Activated T-cell treated with anti-CD3 and anti-CD28 coated beads, Interleukin-2, amount 50 U/mL, for 4 hours (primary cell): Measurements from ENCODE around the gene ESPNL. TPM values are rescaled to one million over a fixed set of nuclear protein-coding genes. Genes with fewer than 3 reads are reported as not detected.
"Not testable (repeated sequence)": the region's sequence is repeated elsewhere in the genome, so short reads cannot be mapped to it uniquely, and the experiment has no call there.

Source experiments
- ATAC-seq, 2 donors: fragments of 200-7000 bp; cut with Tn5 transposase; one replicate each; pipeline ENCODE4 v1.10.0; 2021
- DNase-seq: peaks from one replicate; pipeline ENCODE4 v3.0.0-alpha.2; 2020
- H3K27me3 Mint-ChIP-seq: one replicate; pipeline ENCODE4 v1.8.0; 2021; ENCODE audit warnings: low read depth, mixed read lengths
- H3K36me3 Mint-ChIP-seq: one replicate; pipeline ENCODE4 v1.8.0; 2022; ENCODE audit warnings: mixed read lengths; ENCODE audit not compliant: insufficient read depth
- H3K4me1 Mint-ChIP-seq: one replicate; pipeline ENCODE4 v1.8.0; 2021; ENCODE audit warnings: low read depth, mixed read lengths
- H3K4me3 Mint-ChIP-seq: one replicate; pipeline ENCODE4 v1.8.0; 2021; ENCODE audit warnings: mild to moderate bottlenecking, moderate library complexity, mixed read lengths
- H3K9me3 Mint-ChIP-seq: one replicate; pipeline ENCODE4 v1.8.0; 2021; ENCODE audit warnings: mixed read lengths
- total RNA-seq, 3 donors: library from RNA; stranded (reverse); gene quantifications; one replicate each; pipeline ENCODE4 v1.2.1, GENCODE V29; 2021

Gene ESPNL
- total RNA-seq, 3 donors from 2014 or later: 0.08 to 0.35 (median 0.14) TPM

DNA sequence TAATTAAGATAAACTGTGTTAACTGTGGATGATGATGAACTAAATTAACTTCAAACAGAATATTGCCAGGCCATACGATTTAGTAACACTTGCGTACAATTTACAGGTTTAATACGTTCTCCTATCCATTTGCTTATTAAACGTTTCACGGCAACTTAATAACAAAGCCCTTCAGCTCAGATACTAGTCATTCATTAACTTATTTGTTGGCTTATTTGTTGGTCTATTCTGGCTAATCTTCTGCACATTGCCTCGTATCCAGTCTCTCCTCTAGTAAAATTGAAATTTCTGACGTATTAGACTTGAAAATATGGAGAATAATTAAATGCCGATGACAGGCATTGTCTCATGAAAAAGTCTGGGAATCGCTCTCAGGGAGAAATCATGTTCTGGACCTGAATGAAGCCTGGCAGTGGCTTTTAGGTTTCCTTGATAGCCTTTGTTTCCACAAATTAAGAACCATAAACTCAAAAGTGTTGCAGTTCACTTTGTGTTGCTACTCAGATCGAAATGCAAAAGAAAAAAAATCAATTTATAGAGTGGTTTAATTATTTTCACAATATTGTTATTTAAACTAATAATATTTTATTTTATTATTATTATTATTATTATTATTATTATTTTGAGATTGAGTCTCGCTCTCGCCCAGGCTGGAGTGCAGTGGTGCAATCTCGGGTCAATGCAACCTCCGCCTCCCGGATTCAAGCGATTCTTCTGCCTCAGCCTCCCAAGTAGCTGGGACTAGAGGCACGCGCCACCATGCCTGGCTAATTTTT lies 34.9 kb upstream of the ESPNL start:
- Mint-ChIP-seq H3K4me1 (peaks cover 61% of the 10 kb centered on the region), H3K9me3 (peaks cover 7% of the 10 kb centered on the region), H3K4me3 (no peak overlapping the region), H3K36me3 (peaks cover 41% of the 10 kb centered on the region), H3K27me3 (no peaks in the 10 kb centered on the region)
- ATAC-seq (no peak), DNase-seq (no peak)

DNA sequence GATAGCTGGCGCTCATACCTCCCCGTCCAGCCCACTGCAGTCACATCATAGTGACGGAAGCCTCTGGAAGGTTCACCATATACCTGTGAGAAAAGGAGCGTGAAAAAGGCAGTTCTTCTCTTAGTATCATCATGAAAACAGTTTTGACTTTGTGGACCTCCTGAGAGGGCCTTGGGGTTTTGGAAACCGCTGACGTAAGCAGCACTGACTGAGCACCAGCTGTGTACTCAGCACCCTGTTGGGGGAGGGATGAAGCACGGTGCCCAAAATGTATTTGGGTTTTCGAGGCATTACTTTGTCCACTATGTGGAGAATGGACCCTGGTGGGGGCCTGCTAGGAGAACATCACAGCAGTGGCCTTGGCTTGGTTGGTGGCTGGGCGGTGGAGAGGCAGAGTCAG lies 33.9 kb upstream of the ESPNL start:
- Mint-ChIP-seq H3K4me1 (peaks cover 62% of the 10 kb centered on the region), H3K4me3 (no peak overlapping the region), H3K9me3 (peaks cover 7% of the 10 kb centered on the region), H3K27me3 (no peaks in the 10 kb centered on the region), H3K36me3 (peaks cover 41% of the 10 kb centered on the region)
- ATAC-seq (peak in 1 of 2 donors; percentile 8), DNase-seq (no peak)

DNA sequence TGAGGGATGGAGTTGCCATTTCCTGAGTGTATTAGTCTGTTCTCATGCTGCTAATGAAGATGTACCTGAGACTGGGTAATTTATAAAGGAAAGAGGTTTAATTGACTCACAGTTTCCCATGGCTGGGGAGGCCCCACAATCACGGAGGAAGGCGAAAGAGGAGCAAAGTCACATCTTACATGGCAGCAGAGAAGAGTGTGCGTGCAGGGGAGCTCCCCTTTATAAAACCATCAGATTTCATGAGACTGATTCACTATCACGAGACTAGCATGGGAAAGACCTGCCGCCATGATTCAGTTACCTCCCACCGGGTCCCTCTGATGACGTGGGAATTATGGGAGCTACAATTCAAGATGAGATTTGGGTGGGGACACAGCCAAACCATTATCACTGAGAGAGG lies 33.4 kb upstream of the ESPNL start:
- H3K27me3 Mint-ChIP-seq, H3K4me3 Mint-ChIP-seq, DNase-seq, H3K9me3 Mint-ChIP-seq: not testable (repeated sequence)
- Mint-ChIP-seq H3K4me1 (peaks cover 58% of the 10 kb centered on the region), H3K36me3 (peaks cover 42% of the 10 kb centered on the region)
- ATAC-seq: peak; percentile 51 to 65

DNA sequence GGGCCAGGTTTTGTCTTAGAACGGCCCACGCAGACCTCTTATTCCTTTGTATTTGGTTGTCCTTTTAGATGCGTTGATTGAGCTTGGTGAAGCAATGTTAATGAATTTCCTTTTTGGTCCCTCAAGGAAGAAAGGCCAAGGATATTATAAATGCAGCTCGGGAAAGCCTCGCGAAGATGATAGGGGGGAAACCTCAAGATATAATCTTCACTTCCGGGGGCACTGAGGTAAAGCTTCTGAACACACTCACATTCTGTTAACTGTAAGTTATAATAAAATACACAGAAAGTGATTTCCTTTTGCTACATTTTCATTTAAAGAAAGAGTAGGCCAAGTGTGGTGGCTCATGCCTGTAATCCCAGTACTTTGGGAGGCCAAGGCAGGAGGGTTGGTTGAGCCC lies 32.2 kb upstream of the ESPNL start:
- ATAC-seq: no peak
- no peak for DNase-seq

DNA sequence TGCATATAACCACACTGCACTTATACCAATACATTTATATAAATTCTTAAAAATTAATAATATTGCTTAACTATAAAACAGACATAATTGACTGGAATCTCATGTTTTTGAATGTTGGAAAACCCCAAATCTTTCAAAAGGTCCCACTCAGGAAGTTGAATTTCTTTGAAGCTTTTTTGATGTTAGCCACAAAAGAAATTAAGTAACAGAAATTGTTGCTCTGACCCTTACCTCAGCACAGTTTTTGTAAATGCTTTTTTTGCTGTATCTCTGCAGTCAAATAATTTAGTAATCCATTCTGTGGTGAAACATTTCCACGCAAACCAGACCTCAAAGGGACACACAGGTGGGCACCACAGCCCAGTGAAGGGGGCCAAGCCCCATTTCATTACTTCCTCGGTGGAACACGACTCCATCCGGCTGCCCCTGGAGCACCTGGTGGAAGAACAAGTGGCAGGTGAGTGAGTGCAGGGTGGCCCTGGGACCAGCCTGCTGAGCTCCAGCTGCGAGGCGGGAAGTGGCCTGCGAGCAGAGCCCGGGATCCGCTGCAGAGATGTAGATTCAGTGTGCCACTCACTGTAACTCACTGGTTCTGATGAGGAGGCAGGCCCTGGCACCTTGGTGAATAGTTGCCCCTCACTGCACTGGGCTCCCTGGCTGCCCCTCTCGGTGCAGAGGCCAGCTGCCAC lies 31.0 kb upstream of the ESPNL start:
- Mint-ChIP-seq H3K36me3 (peaks cover 58% of the 10 kb centered on the region), H3K4me1 (peaks cover 53% of the 10 kb centered on the region), H3K4me3 (peak overlapping the region; percentile 19), H3K27me3 (no peaks in the 10 kb centered on the region), H3K9me3 (peaks cover 7% of the 10 kb centered on the region)
- ATAC-seq (no peak), DNase-seq (no peak)

More for the DNA sequence above, 32.2 kb upstream of the ESPNL start:
- no peaks in the 10 kb centered on the region for H3K27me3 Mint-ChIP-seq
- H3K36me3 Mint-ChIP-seq: peaks cover 54% of the 10 kb centered on the region
- H3K4me1 Mint-ChIP-seq: peaks cover 55% of the 10 kb centered on the region
- peaks cover 7% of the 10 kb centered on the region for H3K9me3 Mint-ChIP-seq
- no peak overlapping the region for H3K4me3 Mint-ChIP-seq

DNA sequence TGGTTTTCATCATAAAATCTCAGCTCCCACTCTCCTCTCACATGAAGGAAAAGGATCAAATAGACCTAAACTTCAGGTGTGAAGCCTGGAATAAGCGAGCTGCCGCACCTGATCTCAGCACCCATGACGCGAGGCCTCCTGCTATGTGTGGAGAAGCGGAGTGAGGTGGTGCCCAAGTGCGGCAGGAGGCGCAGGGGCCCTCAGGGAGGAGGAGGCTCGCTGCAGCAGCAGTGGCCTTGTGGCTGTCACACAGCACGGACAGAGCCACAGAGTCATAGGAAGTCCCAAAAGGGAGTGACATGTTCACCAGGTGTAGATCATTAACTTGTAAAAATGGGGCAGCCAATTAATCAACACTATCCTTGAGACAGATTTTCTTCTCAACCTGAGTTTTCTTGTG lies 30.3 kb upstream of the ESPNL start:
- Mint-ChIP-seq H3K36me3 (peaks cover 58% of the 10 kb centered on the region), H3K4me1 (peaks cover 50% of the 10 kb centered on the region), H3K9me3 (peaks cover 7% of the 10 kb centered on the region), H3K27me3 (no peaks in the 10 kb centered on the region), H3K4me3 (no peak overlapping the region)
- DNase-seq: no peak
- no peak for ATAC-seq

DNA sequence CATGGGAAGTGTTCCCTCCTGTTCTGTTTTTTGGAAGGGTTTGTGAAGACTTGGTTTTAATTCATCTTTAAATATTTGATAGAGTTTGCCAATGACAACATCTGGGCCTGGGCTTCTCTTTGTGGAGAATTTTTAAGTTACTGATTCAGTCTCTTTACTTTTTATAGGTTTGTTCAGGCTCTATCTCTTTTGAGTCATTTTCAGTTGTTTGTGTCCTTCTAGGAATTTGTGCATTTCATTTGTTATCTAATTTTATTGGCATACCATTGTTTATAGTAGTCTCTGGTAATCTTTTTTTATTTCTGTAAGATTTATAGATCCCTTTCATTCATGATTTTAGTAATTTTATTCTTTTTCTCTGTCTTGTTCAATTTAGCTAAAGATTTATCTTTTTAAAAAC lies 24.7 kb upstream of the ESPNL start:
- H3K9me3 Mint-ChIP-seq: peaks cover 6% of the 10 kb centered on the region
- H3K27me3 Mint-ChIP-seq: no peaks in the 10 kb centered on the region
- ATAC-seq (no peak), DNase-seq (no peak)
- H3K36me3 Mint-ChIP-seq: peaks cover 39% of the 10 kb centered on the region
- H3K4me1 Mint-ChIP-seq: peaks cover 8% of the 10 kb centered on the region
- no peak overlapping the region for H3K4me3 Mint-ChIP-seq

DNA sequence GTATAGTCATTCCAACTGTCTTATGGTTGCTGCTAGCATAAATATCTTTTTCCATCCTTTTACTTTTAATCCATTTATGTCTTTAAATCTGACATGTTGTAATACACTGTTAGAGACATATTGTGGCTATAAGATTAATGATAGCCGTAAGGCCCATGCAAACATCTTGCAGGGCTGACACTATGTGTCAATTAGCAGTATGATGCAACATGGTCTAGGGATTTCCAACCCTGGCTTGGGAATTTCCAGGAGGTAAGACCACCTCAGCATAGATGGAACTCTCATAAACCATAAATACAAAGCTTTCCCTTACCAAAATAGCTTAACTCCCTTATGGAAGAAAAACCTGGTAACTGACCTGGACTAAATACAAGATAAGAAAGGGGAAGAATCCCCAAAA lies 22.8 kb upstream of the ESPNL start:
- DNase-seq (no peak), ATAC-seq (no peak)
- Mint-ChIP-seq H3K27me3 (no peaks in the 10 kb centered on the region), H3K36me3 (peaks cover 49% of the 10 kb centered on the region), H3K4me3 (no peak overlapping the region), H3K4me1 (peaks cover under 1% of the 10 kb centered on the region), H3K9me3 (peaks cover 6% of the 10 kb centered on the region)

DNA sequence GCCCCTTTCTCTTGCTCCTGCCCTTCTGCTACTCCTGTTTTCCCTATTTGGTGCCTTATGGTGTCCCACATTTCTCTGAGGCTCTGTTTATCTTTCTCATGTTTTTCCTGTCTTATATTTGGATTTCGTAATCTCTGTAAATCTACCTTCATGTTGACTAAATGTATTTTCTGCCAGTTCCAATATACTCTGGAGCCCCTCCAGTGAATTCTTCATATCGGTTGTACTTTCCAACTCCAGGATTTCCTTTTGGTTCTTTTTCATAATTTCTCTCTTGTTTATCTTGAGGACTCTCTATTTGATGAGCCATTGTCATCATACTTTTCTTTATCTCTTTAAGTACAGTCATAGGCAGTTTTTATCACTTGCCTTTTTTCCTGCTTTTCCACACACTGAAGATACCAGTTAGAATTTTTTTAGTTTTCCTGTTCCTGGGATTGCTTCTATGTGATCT lies 20.2 kb upstream of the ESPNL start:
- no peak for ATAC-seq

DNA sequence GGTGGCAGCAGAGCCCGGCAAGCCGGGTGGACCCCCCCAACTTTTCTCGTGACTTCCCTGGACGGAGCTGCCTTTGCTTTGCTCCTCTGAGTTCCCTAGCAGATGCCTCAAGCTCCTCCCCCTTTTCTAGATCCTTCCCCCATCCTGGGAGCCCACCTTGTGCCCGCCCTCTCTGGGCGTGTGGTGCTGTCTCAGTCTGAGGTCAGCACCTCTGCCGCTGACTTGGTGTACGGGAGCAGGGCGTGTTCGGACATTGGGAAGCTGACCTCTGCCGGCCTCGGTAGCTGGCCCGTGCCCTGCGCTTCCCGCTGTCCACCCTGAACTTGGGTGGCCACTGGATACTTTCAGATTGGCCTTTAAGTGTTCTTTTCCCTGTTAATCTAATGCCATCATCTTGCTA lies 19.6 kb upstream of the ESPNL start:
- DNase-seq (no peak), ATAC-seq (no peak)
- Mint-ChIP-seq H3K36me3 (peaks cover 46% of the 10 kb centered on the region), H3K4me1 (no peaks in the 10 kb centered on the region), H3K4me3 (no peak overlapping the region), H3K27me3 (no peaks in the 10 kb centered on the region), H3K9me3 (peaks cover 6% of the 10 kb centered on the region)

More for the DNA sequence above, 20.2 kb upstream of the ESPNL start:
- Mint-ChIP-seq H3K4me1 (no peaks in the 10 kb centered on the region), H3K36me3 (peaks cover 46% of the 10 kb centered on the region), H3K4me3 (no peak overlapping the region), H3K9me3 (peaks cover 6% of the 10 kb centered on the region), H3K27me3 (no peaks in the 10 kb centered on the region)
- DNase-seq: no peak

DNA sequence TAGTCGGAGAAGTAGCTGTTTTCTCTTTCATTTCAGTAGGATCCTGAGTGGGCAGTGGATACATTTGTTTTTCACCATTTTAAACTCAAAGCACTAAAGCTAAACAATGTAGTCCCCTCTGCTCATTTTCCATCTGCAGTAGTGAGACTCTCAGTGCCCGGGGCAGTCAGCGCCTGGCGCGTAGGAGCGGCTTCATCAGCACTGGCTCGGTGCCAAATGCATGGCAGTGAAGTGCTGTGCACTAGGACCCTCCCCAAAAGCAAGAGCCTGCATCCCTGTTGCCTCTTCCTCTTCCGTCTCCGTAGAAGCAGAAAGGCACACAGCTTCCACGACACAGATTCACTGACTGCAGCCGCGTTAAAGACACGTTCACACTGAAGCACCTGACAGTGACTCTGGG lies 19.0 kb upstream of the ESPNL start:
- H3K27me3 Mint-ChIP-seq: no peaks in the 10 kb centered on the region
- no peaks in the 10 kb centered on the region for H3K4me1 Mint-ChIP-seq
- no peak for DNase-seq
- H3K9me3 Mint-ChIP-seq: peaks cover 6% of the 10 kb centered on the region
- ATAC-seq: no peak
- H3K36me3 Mint-ChIP-seq: peaks cover 49% of the 10 kb centered on the region
- H3K4me3 Mint-ChIP-seq: no peak overlapping the region

DNA sequence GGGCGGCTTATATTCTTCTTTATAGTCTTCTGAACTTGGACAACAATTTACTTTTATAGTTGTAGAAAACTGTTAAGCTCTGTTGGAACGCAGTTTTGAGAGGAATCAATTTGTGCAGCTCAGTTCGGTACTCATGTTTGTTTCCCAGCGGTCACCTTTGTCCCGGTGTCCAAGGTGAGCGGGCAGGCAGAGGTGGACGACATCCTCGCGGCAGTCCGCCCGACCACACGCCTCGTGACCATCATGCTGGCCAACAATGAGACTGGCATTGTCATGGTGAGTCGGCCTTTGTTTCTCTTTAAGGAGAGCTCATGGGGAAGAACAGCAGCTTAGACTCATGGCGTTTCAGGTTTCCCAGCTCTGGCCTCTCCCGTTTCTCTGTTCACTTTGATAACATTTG lies 18.6 kb upstream of the ESPNL start:
- H3K27me3 Mint-ChIP-seq: no peaks in the 10 kb centered on the region
- H3K4me3 Mint-ChIP-seq: no peak overlapping the region
- peaks cover 48% of the 10 kb centered on the region for H3K36me3 Mint-ChIP-seq
- no peaks in the 10 kb centered on the region for H3K4me1 Mint-ChIP-seq
- peaks cover 6% of the 10 kb centered on the region for H3K9me3 Mint-ChIP-seq
- DNase-seq (no peak), ATAC-seq (no peak)

DNA sequence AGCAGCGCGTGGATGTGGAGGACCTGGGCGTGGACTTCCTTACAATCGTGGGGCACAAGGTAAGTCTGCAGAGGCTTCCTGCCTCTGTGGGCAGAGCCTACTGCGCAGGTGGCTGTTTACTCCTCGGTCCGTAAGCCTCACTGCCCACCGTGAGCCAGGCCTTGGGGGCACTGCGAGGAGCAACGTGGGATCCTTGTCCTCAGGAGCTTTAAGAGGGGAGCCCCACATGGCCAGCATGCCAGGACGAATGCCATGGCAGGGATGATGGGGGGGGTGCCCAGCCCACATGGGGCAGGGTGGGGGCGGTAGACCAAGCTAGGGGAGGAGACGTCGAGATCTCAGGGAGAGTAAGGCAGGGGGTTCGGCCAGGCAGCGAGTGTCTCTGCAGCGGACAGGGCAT lies 18.0 kb upstream of the ESPNL start:
- no peak overlapping the region for H3K4me3 Mint-ChIP-seq
- DNase-seq: no peak
- no peak for ATAC-seq
- H3K9me3 Mint-ChIP-seq: peaks cover 3% of the 10 kb centered on the region
- peaks cover 44% of the 10 kb centered on the region for H3K36me3 Mint-ChIP-seq
- H3K4me1 Mint-ChIP-seq: peaks cover 2% of the 10 kb centered on the region
- H3K27me3 Mint-ChIP-seq: no peaks in the 10 kb centered on the region

DNA sequence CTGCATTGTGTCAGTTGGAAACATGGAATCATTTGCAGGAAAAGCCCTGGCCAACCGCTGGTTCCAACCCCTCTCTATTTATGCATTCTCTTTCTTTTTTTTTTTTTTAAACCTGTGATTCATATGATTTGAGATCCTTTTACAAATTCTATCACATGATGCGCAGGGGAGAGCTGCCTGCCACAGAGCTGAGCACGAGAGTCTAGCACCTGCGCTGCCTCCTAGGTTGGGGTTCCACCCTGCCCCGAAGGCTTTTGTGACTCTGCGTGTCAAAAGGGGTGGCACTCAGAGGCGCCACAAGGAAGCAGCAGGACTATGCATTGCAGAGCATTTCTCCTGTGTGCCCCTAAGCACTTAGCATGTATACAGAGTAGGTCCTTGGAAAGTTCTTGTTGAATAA lies 17.3 kb upstream of the ESPNL start:
- Mint-ChIP-seq H3K9me3 (peaks cover 3% of the 10 kb centered on the region), H3K36me3 (peaks cover 47% of the 10 kb centered on the region), H3K27me3 (no peaks in the 10 kb centered on the region)

DNA sequence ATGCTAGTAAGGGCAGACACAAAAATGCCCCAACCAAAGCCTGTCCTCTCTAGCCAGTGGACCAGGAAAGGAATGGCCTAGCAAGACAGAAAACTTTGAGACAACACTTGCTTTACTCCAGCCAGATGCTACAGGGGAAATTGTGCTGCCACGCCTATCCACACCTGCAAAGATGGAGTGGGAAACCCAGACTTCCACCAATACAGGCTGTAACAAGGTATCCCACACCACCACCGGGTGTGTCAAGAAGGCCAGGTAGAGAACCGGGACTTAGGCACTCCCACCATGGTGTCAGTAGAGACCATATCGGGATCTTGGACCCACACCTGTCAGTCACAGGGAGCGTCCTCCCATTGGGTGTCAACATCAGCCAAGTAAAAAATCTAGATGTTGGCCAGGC lies 16.2 kb upstream of the ESPNL start:
- no peak for DNase-seq
- Mint-ChIP-seq H3K36me3 (peaks cover 50% of the 10 kb centered on the region), H3K4me1 (peaks cover 5% of the 10 kb centered on the region)

More for the DNA sequence above, 17.3 kb upstream of the ESPNL start:
- ATAC-seq (no peak), DNase-seq (no peak)
- H3K4me3 Mint-ChIP-seq: no peak overlapping the region
- H3K4me1 Mint-ChIP-seq: peaks cover 5% of the 10 kb centered on the region

More for the DNA sequence above, 16.2 kb upstream of the ESPNL start:
- Mint-ChIP-seq H3K4me3 (no peak overlapping the region), H3K9me3 (peaks cover 3% of the 10 kb centered on the region), H3K27me3 (no peaks in the 10 kb centered on the region)
- no peak for ATAC-seq
